Hepatocyte (in vitro differentiated cells): Measurements from ENCODE around the gene BPIFB6. TPM values are rescaled to one million over a fixed set of nuclear protein-coding genes. Genes with fewer than 3 reads are reported as not detected.

Experiments
- DNase-seq: peaks from one replicate; pipeline ENCODE4 v3.0.0-alpha.2; 2016; ENCODE audit warnings: low spot score
- H2AFZ ChIP-seq: fragments of 200-600 bp; sonication (generic); 2 replicates; pipeline ENCODE4 v1.6.0; 2016; ENCODE audit warnings: antibody characterized with exemption, mild to moderate bottlenecking
- H3K27ac ChIP-seq: fragments of 200-600 bp; sonication (generic); 2 replicates; pipeline ENCODE4 v1.5.1; 2016; ENCODE audit warnings: mild to moderate bottlenecking
- H3K27me3 ChIP-seq: fragments of 200-600 bp; sonication (generic); 2 replicates; pipeline ENCODE4 v1.6.1; 2016
- H3K36me3 ChIP-seq: fragments of 200-600 bp; sonication (generic); replicated peaks from 2 replicates; pipeline ENCODE4 v1.5.1; 2016; ENCODE audit warnings: low read depth; ENCODE audit not compliant: insufficient read depth
- H3K4me1 ChIP-seq: fragments of 200-600 bp; sonication (generic); 2 replicates; pipeline ENCODE4 v1.5.1; 2016; ENCODE audit warnings: mild to moderate bottlenecking, moderate library complexity; ENCODE audit not compliant: insufficient read depth
- H3K4me2 ChIP-seq: fragments of 200-600 bp; sonication (generic); 2 replicates; pipeline ENCODE4 v1.6.0; 2016
- H3K4me3 ChIP-seq: fragments of 200-600 bp; sonication (generic); 2 replicates; pipeline ENCODE4 v1.5.1; 2016; ENCODE audit warnings: mild to moderate bottlenecking
- H3K79me2 ChIP-seq: fragments of 200-600 bp; sonication (generic); 2 replicates; pipeline ENCODE4 v1.6.0; 2017; ENCODE audit warnings: mild to moderate bottlenecking
- H3K9me2 ChIP-seq: fragments of 200-600 bp; sonication (generic); replicated peaks from 2 replicates; pipeline ENCODE4 v1.6.0; 2017; ENCODE audit warnings: mild to moderate bottlenecking; ENCODE audit not compliant: insufficient read depth
- H3K9me3 ChIP-seq: fragments of 200-600 bp; sonication (generic); 2 replicates; pipeline ENCODE4 v1.5.1; 2016; ENCODE audit warnings: low read depth, mild to moderate bottlenecking
- H4K20me1 ChIP-seq: fragments of 200-600 bp; sonication (generic); 2 replicates; pipeline ENCODE4 v1.6.0; 2016; ENCODE audit warnings: mild to moderate bottlenecking; ENCODE audit not compliant: insufficient read depth, poor library complexity, severe bottlenecking
- CTCF ChIP-seq: fragments of 200-600 bp; sonication (generic); IDR thresholded peaks from 2 replicates; pipeline ENCODE4 v1.5.1; 2016; ENCODE audit warnings: antibody characterized with exemption, mild to moderate bottlenecking; ENCODE audit not compliant: poor library complexity
- EZH2 ChIP-seq: fragments of 200-600 bp; sonication (generic); IDR thresholded peaks from 2 replicates; pipeline ENCODE4 v1.6.1; 2016; ENCODE audit warnings: antibody characterized with exemption, mild to moderate bottlenecking, borderline replicate concordance
- EZH2phosphoT487 ChIP-seq: fragments of 200-600 bp; sonication (generic); IDR thresholded peaks from one replicate; pipeline ENCODE4 v1.6.1; 2018; ENCODE audit warnings: antibody characterized with exemption, mild to moderate bottlenecking, low read depth, moderate library complexity; ENCODE audit not compliant: unreplicated experiment, severe bottlenecking
- WGBS: methylation state at CpG from one replicate; pipeline ENCODE4 v1.1.6; 2016; ENCODE audit warnings: low lambda C conversion rate; ENCODE audit errors: missing lambda C conversion rate; 5-methylcytosine and 5-hydroxymethylcytosine counted together
- polyA plus RNA-seq: library from polyadenylated mRNA; unstranded; fragments of >200 nt; fragmentation: Nextera tagmentation; extraction: Ambion mirVana; gene quantifications from 2 replicates; pipeline ENCODE4 v1.2.1, GENCODE V29; 2016
- total RNA-seq: library from RNA; depleted of rRNA; stranded (reverse); fragments of >200 nt; gene quantifications from 2 replicates; pipeline ENCODE4 v1.2.3, GENCODE V29; 2014

The BPIFB6 gene
- total and polyA plus RNA-seq, 2 experiments from 2014 or later = not detected

- H2AFZ ChIP-seq = no peak overlapping the region
Measured at GRCh38 chr20:33054381-33054780, 22.9 kb downstream of the BPIFB6 start.

GRCh38 chr20:33054791-33055190 lies 23.3 kb downstream of the BPIFB6 start:
- Histone ChIP-seq H3K27me3 (peaks cover 16% of the 10 kb centered on the region), H3K4me3 (no peak overlapping the region), H4K20me1 (no peaks in the 10 kb centered on the region), H3K9me3 (no peaks in the 10 kb centered on the region), H3K4me2 (no peak overlapping the region), H3K36me3 (no peaks in the 10 kb centered on the region), H3K27ac (no peak overlapping the region), H2AFZ (no peak overlapping the region), H3K4me1 (no peaks in the 10 kb centered on the region), H3K79me2 (no peaks in the 10 kb centered on the region), H3K9me2 (no peaks in the 10 kb centered on the region)
- DNase-seq = no peak
- TF ChIP-seq EZH2 (no peak), CTCF (no peak), EZH2phosphoT487 (no peak)
- 78% methylated on average over 2 of the region's 2 CpGs for WGBS

More at GRCh38 chr20:33054381-33054780, 22.9 kb downstream of the BPIFB6 start:
- no peak for DNase-seq
- H3K9me3 ChIP-seq = no peaks in the 10 kb centered on the region
- peaks cover 16% of the 10 kb centered on the region for H3K27me3 ChIP-seq
- H3K79me2 ChIP-seq = no peaks in the 10 kb centered on the region
- TF ChIP-seq EZH2 = no peak
- TF ChIP-seq CTCF = no peak
- TF ChIP-seq EZH2phosphoT487 = no peak
- H4K20me1 ChIP-seq = no peaks in the 10 kb centered on the region
- H3K9me2 ChIP-seq = no peaks in the 10 kb centered on the region
- H3K36me3 ChIP-seq = no peaks in the 10 kb centered on the region
- WGBS = 85% methylated on average over 7 of the region's 7 CpGs
- H3K4me2 ChIP-seq = no peak overlapping the region
- no peaks in the 10 kb centered on the region for H3K4me1 ChIP-seq
- H3K4me3 ChIP-seq = no peak overlapping the region
- no peak overlapping the region for H3K27ac ChIP-seq

GRCh38 chr20:33059136-33059535 lies 27.7 kb downstream of the BPIFB6 start:
- no peaks in the 10 kb centered on the region for H3K9me2 ChIP-seq
- H3K27ac ChIP-seq = no peak overlapping the region
- no peaks in the 10 kb centered on the region for H3K4me1 ChIP-seq
- peaks cover 16% of the 10 kb centered on the region for H3K27me3 ChIP-seq
- no peaks in the 10 kb centered on the region for H3K79me2 ChIP-seq
- no peak for DNase-seq
- WGBS = 68% methylated on average over 7 of the region's 7 CpGs
- H3K4me3 ChIP-seq = no peak overlapping the region
- no peaks in the 10 kb centered on the region for H3K36me3 ChIP-seq
- no peaks in the 10 kb centered on the region for H4K20me1 ChIP-seq
- H3K9me3 ChIP-seq = no peaks in the 10 kb centered on the region
- no peak for TF ChIP-seq EZH2
- no peak for TF ChIP-seq CTCF
- TF ChIP-seq EZH2phosphoT487 = no peak
- H2AFZ ChIP-seq = no peak overlapping the region
- no peak overlapping the region for H3K4me2 ChIP-seq
